Fibroblast of upper back skin (primary cell): Measurements from ENCODE around the gene FBXO24.
"Not testable (repeated sequence)": the region's sequence is repeated elsewhere in the genome, so short reads cannot be mapped to it uniquely, and the experiment has no call there.

Experiments used
- DNase-seq: peaks from one replicate; pipeline ENCODE4 v3.0.0-alpha.2; 2013

FBXO24 gene, protein sequence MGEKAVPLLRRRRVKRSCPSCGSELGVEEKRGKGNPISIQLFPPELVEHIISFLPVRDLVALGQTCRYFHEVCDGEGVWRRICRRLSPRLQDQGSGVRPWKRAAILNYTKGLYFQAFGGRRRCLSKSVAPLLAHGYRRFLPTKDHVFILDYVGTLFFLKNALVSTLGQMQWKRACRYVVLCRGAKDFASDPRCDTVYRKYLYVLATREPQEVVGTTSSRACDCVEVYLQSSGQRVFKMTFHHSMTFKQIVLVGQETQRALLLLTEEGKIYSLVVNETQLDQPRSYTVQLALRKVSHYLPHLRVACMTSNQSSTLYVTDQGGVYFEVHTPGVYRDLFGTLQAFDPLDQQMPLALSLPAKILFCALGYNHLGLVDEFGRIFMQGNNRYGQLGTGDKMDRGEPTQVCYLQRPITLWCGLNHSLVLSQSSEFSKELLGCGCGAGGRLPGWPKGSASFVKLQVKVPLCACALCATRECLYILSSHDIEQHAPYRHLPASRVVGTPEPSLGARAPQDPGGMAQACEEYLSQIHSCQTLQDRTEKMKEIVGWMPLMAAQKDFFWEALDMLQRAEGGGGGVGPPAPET

DNA sequence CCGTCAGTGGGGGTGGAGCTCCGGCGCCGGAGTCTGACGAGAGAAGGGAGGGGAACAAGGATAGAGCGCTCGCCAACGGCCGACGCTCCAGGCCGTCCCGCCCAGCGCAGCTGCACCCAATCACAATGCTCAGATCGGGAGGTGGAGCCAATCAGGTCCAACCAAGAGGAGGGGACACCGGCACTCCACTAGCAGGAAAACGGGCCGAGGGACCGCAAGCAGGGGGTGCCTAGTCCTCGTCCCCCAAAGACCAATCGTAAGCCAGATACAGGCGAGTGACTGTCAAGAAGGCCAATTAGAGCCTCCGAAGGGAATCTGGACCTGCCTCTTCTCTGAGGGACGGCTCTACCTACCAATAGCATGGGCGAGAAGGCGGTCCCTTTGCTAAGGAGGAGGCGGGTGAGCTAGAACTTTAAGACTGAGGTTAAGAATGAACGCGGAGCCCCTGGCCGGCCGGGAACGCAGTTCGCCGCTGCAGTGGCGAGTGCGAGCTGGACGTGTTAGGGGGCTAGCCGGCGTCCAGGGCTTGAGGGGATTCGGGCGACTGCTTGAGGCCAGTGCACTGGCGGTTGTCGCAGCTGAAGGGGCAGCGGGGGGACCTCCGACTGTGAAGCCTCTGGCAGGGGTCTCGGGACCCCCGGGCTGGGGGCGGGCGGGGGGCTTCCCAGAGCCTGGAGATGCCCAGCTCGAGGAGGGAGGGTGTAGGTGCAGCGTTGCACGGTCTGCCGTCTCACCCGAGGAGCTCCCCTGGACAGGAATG is at the start of gene FBXO24:
Gene FBXO24 (plus strand): TSS at position 63 of the 760 bp plus-strand sequence. CDS start 298 bp downstream, at position 361.
- peak; percentile 100 for DNase-seq

DNA sequence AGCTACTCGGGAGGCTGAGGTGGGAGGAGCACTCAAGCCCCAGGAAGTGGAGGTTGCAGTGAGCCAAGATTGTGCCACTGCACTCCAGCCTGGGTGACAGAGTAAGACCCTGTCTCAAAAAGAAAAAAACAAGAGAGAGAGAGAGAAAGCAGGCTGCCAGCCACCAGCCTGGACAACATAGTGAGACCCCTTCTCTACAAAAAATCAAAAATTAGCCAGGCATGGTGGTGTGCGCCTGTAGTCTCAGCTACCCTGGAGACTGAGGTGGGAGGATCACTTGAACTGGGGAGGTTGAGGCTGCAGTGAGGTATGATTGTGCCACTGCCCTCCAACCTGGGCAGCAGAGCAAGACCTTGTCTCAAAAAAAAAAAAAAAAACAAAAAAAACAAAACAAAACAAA is 49.4 kb upstream of the FBXO24 start:
- DNase-seq = not testable (repeated sequence)

DNA sequence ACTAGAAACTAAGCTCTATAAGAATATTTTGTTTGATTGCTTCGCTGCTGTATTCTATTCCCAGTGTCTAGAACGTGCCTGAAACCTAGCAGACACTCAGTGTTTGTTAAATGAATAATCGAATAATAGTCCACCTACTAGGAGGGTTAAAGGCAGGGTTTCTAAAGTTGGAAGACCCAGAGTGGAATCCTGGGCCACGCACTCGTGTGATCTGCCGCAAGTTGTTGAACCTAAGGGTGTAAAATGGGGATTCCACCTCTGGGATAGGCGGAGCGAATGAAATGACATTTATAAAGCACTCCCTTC is 47.8 kb upstream of the FBXO24 start:
- no peak for DNase-seq

DNA sequence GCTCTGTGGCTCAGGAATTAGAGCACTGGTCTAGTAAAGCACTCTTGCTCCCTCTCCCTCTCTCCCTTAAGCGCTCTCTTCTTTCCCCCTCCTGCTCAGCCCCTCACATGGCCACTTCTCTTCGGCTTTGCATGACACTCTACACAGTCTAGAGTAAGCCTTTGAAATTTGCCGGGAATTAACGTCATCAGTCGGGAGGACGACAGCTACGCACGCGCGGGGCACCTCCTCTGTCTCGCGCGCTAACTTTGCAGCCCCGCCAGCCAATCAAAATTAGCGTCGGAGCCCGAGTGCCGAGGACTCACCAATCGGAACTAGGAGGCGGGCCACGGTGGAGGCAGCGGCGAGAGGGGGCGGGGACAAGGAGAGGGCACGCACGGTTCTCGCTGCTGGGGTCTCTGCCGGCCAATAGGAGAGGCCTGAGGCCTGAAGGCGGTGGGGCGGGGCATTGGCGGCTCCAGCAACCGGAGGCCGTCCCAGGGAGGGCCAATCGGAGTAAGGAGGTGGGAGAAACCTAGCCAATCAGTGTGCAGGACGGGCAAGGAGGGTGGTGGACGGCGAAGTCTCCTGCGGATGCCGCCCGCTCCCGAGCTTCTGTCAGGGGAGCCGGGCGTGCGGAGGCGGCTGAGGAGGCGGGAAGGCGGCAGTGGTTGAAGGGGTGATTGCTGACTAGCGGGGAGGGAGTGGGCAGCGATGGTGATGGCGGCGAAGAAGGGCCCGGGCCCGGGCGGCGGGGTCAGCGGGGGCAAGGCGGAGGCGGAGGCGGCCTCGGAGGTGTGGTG is 47.3 kb upstream of the FBXO24 start, which contains the start of gene AGFG2:
Gene AGFG2 (plus strand): TSS at position 550 of the 782 bp plus-strand sequence. CDS start 144 bp downstream, at position 694.
- DNase-seq = peak; percentile 100

DNA sequence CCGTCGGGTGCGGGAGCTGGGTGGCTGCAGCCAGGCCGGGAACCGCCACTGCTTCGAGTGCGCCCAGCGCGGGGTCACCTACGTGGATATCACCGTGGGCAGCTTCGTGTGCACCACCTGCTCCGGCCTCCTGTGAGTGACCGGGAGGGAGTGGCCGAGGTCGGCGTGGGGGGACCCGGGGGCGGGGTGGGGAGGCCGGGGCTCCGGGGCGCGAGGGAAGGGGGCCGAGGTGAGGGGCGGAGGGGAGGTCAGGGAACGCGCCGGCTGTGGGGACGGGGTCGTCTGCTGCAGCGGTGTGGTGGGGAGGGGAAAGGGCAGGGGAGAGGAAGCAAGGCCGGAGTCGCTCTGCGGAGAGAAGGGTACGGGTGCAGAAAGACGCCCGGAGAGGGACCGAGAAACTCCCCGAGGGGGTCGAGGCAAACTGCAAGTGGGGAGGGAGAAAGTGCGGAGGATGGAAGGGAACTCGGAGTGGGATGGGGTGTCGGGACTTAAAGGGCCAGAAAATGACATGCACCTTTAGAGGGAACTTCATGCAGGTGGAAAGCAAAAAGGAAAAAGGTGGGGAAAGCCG is 46.6 kb upstream of the FBXO24 start:
- no peak for DNase-seq

DNA sequence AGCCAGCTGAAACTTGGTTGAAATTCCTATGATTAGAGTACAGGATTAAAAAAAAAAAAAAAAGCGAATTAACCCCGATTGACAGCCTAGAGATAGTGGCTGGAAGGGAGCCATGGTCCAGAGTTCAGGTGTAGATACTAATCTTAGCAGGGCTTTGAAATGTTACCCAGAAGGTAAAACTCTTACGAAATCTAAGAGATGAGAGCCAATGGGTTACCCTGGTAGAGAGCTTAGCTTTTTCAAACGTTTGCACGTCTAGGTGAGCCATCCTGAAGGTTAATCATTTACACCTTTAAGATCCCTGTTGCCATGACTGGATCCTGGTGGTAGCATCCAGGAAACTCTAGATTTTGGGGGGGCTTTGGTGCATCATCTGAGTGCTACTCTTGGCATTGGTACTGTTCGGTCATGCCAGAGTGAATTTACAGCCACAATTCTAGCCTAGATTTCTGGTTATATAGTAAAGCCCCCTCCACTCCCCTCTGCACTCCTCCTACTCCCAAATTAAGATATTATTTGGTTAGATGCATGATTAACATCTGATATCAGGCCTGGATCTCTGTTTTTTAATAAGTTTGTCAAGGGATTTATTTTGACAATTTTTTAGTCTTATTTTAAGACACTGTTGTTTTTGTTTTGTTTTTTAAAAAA is 45.9 kb upstream of the FBXO24 start:
- no peak for DNase-seq

DNA sequence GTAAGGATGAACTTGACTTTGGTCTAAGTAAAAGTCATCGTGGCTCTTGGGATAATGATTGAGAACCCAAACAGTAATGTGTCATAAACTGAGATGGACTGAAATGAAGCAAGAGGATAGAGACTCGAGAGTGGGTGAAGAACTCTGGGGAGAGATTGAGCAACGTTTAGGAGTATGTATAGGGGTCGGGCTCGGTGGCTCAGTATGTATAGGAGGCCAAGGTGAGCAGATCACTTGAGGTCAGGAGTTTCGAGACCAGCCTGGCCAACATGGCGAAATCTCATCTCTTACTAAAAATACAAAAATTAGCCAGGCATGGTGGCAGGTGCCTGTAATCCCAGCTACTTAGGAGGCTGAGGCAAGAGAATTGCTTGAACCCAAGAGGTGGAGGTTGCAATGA is 44.8 kb upstream of the FBXO24 start:
- not testable (repeated sequence) for DNase-seq

DNA sequence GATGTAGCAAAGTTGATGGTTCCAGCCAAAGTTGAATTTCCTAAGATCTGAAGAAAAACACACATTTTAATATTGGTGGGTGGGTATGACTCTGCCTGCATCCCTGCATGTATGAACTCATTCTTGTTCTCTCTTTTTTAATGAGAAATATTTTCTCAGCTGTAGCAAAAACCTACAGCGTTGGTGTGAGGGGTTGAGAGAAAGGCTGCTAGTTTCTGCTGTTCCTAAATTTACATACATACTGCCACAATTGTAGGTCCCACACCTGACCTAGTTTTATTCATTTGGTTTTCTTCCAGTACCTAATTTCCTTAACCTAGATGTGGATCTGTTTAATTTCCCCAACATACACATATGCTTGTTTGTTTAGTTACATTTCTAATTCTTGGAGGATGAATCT is 42.5 kb upstream of the FBXO24 start:
- DNase-seq = no peak

DNA sequence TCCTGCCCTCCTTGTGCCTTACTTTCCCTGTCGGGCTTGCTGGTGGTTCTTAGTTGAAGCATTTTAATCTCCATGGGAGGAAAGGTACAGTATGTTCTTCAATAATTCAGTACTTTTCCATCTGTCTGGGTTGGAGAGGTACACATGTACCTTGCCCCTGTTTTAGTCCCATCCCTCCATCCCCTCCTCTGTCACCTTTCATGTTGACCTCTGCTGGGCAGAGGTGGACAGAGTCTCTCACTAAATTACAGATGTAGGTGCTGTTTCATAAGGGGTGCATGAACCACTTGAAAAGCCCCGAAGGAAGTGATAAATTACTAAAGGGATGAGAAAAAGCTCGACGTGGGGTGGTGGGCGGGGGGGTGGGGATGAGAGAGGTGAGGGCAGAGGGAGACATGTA is 41.7 kb upstream of the FBXO24 start:
- no peak for DNase-seq

DNA sequence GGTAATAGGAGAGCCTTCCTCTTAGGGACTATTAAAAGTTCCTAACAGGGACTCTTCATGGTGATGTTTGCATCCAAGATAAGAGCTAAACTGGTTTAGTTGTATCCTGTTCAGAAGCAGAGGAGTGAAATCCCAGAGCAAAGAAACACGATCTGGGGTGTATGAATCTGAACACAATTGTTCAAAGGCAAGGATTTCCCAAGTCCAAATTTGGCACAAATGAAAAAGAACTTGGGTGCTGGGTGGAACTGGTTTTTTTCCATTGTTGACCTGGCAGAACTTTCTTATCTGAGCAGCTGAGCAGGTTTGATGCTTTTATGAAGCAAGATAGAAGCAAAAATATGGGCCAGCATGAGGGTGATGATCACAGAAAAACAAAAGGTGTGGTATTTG is 41.2 kb upstream of the FBXO24 start:
- peak; percentile 13 for DNase-seq

DNA sequence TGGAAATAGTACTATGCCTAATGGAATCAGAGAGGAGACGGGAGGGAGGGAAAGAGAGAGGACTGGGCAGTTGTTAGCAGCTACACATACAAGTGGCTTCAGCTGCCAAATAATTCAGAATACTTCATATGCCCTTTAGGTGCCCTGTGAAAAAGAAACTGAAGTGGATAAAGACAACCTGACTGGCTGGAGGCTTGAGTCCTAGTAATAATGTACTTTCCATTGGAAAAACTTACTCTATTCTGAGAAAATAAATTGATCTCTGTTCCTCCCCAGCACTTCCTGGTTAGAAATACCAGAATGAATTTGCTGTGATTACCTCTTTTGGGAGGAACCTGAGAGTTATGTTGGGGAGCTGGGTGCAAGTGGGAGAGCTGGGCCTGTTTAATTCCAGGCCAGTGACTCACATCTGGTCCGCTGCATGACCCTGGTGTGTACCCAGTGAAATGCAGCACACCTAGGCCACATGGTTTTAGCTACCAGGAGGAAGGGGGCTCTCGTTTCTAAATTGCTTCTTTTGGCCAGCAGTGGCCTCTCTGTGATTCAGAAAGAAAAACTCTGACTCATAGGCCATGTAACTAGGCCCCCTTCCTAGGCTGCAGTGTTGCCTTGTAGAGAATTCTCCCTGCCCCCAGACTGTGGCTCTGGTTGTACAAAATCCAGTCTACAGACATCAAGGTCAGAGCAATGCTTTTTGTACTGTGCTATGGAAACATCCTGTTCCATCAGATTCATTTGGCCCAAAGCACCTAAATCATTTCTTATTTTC is 40.6 kb upstream of the FBXO24 start:
- peak; percentile 93 for DNase-seq

DNA sequence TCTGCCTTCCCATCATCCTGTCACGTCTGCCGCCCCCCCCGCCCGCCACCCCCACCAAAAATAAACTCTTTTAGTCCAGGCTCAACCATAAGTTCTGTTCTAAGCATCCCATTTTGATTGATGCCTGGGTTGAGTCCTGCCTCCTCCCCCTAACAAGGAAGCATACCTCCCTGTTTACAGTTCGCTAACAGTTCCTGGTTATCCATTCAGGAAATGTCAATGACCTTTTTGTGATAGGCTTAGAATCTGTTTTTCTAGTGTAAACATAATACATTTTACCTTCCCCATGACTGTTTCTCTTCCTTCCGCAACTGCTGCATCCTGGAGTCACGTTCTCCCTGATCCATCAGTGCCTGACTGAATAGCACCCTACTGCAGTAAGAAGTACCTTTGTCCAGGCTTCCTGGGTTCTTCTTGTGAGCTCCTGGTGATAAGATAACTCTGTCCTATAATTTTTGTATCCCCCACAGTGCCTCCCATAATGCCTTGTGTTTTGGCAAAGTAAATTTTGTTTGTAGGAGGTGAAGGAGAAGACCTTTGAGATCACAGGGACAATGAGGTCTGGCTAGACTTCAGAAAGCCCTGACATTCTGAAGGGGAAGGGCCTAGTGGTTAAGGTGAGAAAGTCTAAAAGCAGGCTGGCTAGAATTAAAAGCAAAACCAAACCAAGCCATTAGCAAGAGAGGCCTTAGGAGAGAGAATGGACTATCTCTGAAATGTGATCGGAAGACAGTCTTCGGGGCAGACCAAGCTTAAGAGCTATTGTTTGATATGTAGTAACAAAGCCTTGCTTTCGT is 39.8 kb upstream of the FBXO24 start:
- no peak for DNase-seq

DNA sequence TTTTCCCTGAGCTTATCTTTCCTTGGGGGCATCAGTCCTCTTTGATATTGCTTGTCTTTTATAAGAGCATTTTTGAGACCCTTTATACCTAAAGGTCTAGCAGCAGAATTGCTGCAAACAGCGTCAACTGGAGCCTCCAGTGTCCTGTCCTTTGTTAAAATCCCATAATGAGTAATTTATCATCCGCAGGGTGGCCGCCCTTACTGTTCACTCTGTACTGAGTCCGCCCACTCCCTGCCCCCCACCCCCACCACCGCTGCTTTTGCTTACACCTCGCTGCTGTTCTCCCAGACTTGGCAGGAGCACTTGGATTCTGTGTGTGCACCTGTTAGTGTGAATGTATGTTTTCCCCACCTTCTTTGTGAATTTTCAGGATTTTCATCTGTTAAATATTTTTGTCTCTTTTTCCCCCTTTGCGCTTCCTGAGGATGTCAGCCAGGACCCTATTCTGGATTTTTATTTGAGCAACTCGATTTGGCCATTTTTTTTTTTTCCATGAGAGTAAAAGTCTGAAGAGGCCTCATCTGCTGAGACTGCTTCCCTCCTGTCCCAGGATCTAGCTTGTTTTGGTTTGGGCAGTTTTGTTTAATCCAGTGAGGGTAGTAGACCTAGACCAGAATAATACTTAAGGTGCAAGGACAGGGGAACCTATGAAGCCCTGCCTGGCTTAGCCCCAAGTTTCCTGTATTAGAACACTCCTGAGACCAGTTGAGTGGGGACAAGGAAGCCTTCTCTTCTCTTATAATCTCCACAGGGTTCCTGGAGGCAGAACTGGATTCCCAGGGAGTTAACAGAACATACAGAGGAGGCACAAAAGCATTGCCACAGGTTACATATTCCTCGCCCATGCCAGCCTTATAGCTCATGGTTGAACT is 39.0 kb upstream of the FBXO24 start:
- no peak for DNase-seq

DNA sequence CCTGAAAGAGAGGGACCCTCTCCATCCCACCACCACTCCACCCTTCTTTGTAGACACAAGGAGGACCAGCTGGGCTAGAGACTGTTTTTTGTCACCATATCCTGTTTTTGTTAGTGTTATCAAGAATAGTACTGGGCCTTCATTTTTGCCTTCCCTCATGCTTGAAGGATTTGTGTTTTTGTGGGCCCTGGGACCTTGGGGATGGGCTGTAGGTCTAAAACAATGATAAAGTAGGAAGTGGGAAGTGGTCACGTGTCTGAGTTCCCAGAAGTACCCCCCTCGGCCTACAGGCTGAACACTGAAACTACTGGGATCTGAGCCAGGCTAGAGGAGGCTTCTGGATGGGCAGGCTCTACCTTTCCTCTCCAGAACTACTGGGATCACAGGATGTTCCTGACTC is 38.3 kb upstream of the FBXO24 start:
- peak; percentile 56 for DNase-seq

DNA sequence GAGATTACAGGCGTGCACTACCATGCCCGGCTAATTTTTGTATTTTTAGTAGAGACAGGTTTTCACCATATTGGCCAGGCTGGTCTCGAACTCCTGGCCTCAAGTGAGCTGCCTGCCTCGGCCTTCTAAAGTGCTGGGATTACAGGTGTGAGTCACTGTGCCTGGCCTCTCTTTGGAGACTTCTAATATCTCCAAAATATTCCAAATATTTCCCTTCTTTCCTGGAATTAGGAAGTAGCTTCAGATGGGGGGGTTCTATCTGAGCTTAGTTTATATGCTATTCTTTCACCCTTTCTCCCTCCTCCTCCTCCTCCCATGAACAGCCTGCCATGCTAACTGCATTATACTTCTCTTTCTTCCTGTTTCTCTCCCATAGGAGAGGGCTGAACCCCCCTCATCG is 37.7 kb upstream of the FBXO24 start:
- peak; percentile 66 for DNase-seq

DNA sequence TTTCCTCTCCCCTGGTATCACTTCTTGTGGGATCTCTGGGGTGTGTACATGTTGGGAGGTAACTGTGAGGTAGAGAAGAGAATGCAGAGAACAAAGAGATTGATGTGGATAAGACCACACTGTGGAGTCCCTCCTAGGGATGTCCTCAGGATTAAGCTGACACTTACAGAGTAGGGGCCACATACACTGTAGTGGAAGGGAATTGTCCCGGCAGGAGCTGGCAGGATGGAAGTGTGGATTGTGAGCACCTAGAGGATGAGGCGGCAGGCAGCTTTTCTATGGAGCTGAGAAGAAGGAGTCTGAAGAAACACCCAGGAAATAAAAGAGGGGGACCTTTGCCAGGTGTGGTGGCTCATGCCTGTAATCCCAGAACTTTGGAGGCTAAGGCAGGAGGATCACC is 33.6 kb upstream of the FBXO24 start:
- DNase-seq = no peak

DNA sequence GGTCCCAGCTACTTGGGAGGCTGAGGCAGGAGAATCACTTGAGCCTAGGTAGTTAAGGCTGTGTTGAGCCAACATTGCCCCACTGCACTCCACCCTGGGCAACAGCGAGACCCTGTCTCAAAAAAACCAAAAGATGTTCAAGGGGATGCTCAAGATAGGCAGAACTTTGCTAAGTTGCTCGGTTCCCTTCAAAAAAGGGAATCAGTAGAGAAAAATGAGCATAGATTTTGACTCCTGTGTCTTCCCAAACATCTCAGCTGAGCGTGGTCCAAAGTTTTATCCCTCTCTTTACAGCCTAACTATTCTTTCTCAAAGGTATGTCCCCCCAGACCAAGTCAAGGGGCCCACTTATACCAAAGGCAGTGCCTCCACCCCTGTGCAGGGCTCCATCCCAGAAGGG is 33.1 kb upstream of the FBXO24 start:
- no peak for DNase-seq

DNA sequence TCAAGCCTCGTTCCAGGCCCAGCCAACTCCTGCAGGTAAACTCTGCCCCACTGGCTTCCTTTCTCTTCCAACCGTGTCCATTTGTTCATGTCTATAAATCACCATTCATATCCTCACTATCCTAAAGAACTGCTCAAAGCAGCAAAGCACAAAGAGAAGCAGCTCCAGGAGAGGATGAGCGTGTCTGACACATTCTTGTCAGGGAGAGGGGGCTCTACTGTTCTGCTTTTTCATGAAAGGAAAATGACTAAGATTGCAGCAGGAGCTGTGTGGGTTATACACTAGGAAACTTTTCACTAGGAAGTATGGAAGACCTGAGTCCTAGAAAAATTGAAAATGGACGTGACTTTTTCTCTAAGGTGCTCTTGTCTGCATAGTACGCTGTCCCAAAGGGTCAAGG is 30.4 kb upstream of the FBXO24 start:
- no peak for DNase-seq

DNA sequence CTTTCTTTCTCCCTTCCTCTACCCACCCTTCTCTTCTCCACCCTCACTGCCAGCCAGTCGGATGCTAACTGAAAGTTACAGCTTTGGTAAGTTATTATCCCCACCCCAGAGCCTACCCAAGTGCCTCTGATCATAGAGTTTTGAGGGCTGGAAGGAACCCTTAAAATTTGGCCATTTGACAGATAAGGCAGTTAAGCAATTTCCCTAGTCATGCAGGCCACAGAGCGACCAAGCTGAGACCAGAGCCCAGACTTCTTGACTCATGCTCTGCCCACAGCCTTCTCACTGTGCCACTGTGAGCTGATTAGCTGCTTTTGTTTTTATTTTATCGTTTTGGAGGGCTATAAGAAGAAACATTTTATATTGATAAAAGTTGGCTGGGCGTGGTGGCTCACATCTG is 29.6 kb upstream of the FBXO24 start:
- peak; percentile 26 for DNase-seq

DNA sequence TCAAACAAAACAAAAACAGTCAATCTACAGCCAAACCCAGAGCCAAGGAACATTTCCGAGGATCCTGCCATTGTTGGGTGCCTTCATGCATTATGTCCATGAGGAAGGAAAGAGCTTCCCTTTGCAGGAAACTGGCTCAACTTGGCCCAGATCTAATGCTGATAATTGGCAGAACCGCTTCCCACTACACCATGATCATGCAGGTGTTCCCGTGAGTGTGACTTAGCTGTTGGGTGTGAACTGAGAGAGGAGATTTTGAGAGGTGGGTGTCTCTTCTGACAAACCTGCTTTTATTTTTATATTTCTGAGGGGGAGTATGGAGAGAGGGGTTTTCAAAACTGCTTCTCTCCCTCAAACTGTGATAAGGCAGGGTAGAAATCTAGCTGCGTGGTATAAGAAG is 27.0 kb upstream of the FBXO24 start:
- DNase-seq = no peak
